Spinal cord (tissue), 10 donors: ENCODE measurements around the gene DRC7. TPM values are rescaled to one million over a fixed set of nuclear protein-coding genes. Genes with fewer than 3 reads are reported as not detected.

Experiments used
- DNase-seq, 6 donors: peaks; one replicate each; pipeline versions ENCODE4 v3.0.0 to v3.0.0-alpha.2; 2013 to 2015; ENCODE audit warnings: low spot score in 6 of 6, low read depth in 4 of 6
- H3K27ac ChIP-seq: one replicate; pipeline ENCODE4 v1.5.1; 2013; ENCODE audit warnings: low read depth, low read length, control low read depth
- H3K27me3 ChIP-seq: one replicate; pipeline ENCODE4 v1.6.1; 2013; ENCODE audit warnings: low read length; ENCODE audit not compliant: control insufficient read depth, insufficient read depth
- H3K36me3 ChIP-seq: one replicate; pipeline ENCODE4 v1.6.1; 2013; ENCODE audit warnings: low read length; ENCODE audit not compliant: control insufficient read depth, insufficient read depth
- H3K4me1 ChIP-seq: one replicate; pipeline ENCODE4 v1.6.1; 2013; ENCODE audit warnings: low read length; ENCODE audit not compliant: control insufficient read depth, insufficient read depth
- H3K4me3 ChIP-seq: one replicate; pipeline ENCODE4 v1.5.1; 2013; ENCODE audit warnings: low read depth, low read length, control low read depth
- H3K9me3 ChIP-seq: one replicate; pipeline ENCODE4 v1.6.1; 2013; ENCODE audit warnings: low read length; ENCODE audit not compliant: control insufficient read depth, insufficient read depth
- WGBS: methylation state at CpG from one replicate; pipeline ENCODE4 v1.1.5; 2013; ENCODE audit warnings: missing lambda C conversion rate; ENCODE audit not compliant: insufficient coverage; 5-methylcytosine and 5-hydroxymethylcytosine counted together
- polyA plus RNA-seq, 2 donors: library from polyadenylated mRNA; unstranded; fragments of 120-200 nt; gene quantifications; one replicate each; pipeline ENCODE4 v1.2.1, GENCODE V29; 2013; ENCODE audit not compliant: insufficient read length in 2 of 2
- total RNA-seq, 2 donors: library from RNA; depleted of rRNA in 1 of 2; stranded (reverse); fragments of 120-200 nt in 1 of 2; fragments of >200 nt in 1 of 2; gene quantifications; one replicate each; pipeline versions ENCODE4 v1.2.3 to v1.2.4, GENCODE V29; 2013 to 2014
- donor health status: healthy.

The DRC7 gene
- total and polyA plus RNA-seq, 4 donors, result 0.69 to 6.0 (median 4.0) TPM

- H3K27me3 ChIP-seq, result no peaks in the 10 kb centered on the region
- H3K27ac ChIP-seq, result no peak overlapping the region
- H3K9me3 ChIP-seq, result no peaks in the 10 kb centered on the region
- H3K4me1 ChIP-seq, result peaks cover under 1% of the 10 kb centered on the region
- no peaks in the 10 kb centered on the region for H3K36me3 ChIP-seq
- WGBS, result 74% methylated on average over 6 of the region's 11 CpGs
- H3K4me3 ChIP-seq, result no peak overlapping the region
- DNase-seq, result no peak
Observed at GRCh38 chr16:57682809-57683635, 11.6 kb upstream of the DRC7 start.

DNA sequence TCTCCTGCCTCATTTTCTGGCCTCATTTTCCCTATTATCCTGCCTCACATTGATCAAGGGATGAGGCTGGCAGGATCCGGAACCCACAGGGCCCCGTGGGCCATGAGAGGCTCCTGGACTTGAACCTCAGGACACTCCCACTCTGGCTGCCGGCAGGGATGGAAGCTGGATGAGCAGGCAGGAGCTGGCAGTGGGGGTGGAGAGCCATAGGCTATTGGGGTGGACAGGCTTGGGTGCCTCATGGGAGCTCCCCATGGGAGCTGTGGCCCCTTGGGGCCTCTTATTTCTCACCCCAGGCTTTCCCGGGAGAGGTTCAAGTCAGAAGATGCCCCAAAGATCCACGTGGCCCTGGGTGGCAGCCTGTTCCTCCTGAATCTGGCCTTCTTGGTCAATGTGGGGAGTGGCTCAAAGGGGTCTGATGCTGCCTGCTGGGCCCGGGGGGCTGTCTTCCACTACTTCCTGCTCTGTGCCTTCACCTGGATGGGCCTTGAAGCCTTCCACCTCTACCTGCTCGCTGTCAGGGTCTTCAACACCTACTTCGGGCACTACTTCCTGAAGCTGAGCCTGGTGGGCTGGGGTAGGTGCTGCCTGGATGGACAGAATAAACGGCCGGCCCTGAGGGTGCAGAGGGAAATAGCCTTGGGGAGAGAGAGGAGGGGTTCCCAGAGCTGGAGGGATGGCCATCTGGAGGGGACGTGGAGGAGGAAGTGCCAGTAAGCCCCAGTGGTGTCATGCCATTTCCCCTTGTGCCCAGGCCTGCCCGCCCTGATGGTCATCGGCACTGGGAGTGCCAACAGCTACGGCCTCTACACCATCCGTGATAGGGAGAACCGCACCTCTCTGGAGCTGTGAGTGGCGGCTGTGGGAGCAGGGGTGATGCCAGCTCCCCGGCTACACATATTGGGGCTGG is 10.7 kb upstream of the DRC7 start:
- H3K4me1 ChIP-seq, result no peaks in the 10 kb centered on the region
- no peak overlapping the region for H3K27ac ChIP-seq
- H3K36me3 ChIP-seq, result no peaks in the 10 kb centered on the region
- no peaks in the 10 kb centered on the region for H3K9me3 ChIP-seq
- no peak for DNase-seq
- H3K27me3 ChIP-seq, result no peaks in the 10 kb centered on the region
- no peak overlapping the region for H3K4me3 ChIP-seq
- WGBS, result 82% methylated on average over 14 of the region's 18 CpGs

DNA sequence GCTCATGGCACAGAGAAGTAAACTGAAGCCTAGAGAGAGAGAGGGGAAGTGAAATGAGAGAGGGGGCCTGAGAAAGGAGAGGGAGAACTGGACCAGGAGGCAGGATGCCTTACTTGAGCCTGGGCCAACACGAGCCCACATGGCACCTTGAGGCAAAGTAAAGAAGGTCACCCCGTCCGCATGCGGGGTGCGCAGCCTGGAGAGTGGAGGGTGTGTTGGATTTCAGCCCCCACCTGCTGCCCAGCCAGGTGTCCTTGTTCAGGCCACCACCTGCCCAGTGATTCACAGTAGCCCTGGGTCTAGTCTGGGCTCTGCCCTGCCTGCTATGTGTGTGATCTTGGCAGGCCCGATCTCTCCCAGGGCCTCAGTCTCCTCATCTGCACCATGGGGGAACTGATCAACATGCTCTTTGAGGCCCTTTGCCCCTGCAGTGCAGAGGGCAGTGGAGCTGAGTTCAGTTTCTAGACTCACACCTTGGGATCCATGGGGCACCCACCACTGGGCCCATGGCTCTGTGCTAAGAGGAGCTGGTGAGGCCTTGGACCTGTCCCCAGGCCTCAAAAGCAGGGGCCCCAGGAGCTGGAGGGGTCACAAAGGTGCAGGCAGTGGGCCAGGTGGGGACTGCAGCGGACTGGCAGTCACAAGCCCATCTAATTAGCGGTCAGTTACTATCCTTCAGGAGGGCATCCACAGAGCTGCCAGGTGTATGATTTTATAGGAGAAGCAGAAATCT is 9.8 kb upstream of the DRC7 start:
- Histone ChIP-seq H3K36me3 (no peaks in the 10 kb centered on the region), H3K4me1 (no peaks in the 10 kb centered on the region), H3K27ac (no peak overlapping the region), H3K9me3 (no peaks in the 10 kb centered on the region), H3K27me3 (no peaks in the 10 kb centered on the region), H3K4me3 (no peak overlapping the region)
- WGBS, result 85% methylated on average over 8 of the region's 8 CpGs
- DNase-seq, result no peak

DNA sequence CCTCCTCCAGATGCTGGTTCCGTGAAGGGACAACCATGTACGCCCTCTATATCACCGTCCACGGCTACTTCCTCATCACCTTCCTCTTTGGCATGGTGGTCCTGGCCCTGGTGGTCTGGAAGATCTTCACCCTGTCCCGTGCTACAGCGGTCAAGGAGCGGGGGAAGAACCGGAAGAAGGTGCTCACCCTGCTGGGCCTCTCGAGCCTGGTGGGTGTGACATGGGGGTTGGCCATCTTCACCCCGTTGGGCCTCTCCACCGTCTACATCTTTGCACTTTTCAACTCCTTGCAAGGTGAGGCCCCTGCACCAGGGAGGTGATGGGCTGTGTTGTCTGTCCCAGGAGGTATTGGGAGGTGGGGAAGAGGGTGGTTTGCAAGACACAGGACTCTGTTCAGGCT is 9.0 kb upstream of the DRC7 start:
- no peak overlapping the region for H3K27ac ChIP-seq
- no peak overlapping the region for H3K4me3 ChIP-seq
- no peaks in the 10 kb centered on the region for H3K4me1 ChIP-seq
- no peaks in the 10 kb centered on the region for H3K36me3 ChIP-seq
- DNase-seq, result no peak
- 90% methylated on average over 6 of the region's 11 CpGs for WGBS
- no peaks in the 10 kb centered on the region for H3K27me3 ChIP-seq
- H3K9me3 ChIP-seq, result no peaks in the 10 kb centered on the region

- no peak overlapping the region for H3K27ac ChIP-seq
- H3K9me3 ChIP-seq, result no peaks in the 10 kb centered on the region
- H3K4me1 ChIP-seq, result no peaks in the 10 kb centered on the region
- H3K36me3 ChIP-seq, result no peaks in the 10 kb centered on the region
- H3K27me3 ChIP-seq, result no peaks in the 10 kb centered on the region
- no peak overlapping the region for H3K4me3 ChIP-seq
- DNase-seq, result no peak
- 96% methylated on average over 4 of the region's 4 CpGs for WGBS
Observed at GRCh38 chr16:57686577-57686976, 8.0 kb upstream of the DRC7 start.

- Histone ChIP-seq H3K9me3 (no peaks in the 10 kb centered on the region), H3K36me3 (no peaks in the 10 kb centered on the region), H3K27ac (no peak overlapping the region), H3K4me1 (no peaks in the 10 kb centered on the region), H3K4me3 (no peak overlapping the region), H3K27me3 (no peaks in the 10 kb centered on the region)
- WGBS, result no CpG with 5 or more reads among the region's 3 CpGs
- DNase-seq, result no peak
Observed at GRCh38 chr16:57687363-57687929, 7.2 kb upstream of the DRC7 start.

GRCh38 chr16:57688487-57688986 is 6.1 kb upstream of the DRC7 start:
- Histone ChIP-seq H3K27ac (no peak overlapping the region), H3K36me3 (no peaks in the 10 kb centered on the region), H3K4me1 (no peaks in the 10 kb centered on the region), H3K27me3 (no peaks in the 10 kb centered on the region), H3K4me3 (no peak overlapping the region), H3K9me3 (no peaks in the 10 kb centered on the region)
- no peak for DNase-seq
- WGBS, result 90% methylated on average over 1 of the region's 4 CpGs

- 42% methylated on average over 11 of the region's 15 CpGs for WGBS
- no peak overlapping the region for H3K4me3 ChIP-seq
- no peaks in the 10 kb centered on the region for H3K27me3 ChIP-seq
- H3K9me3 ChIP-seq, result no peaks in the 10 kb centered on the region
- no peak for DNase-seq
- no peaks in the 10 kb centered on the region for H3K4me1 ChIP-seq
- H3K36me3 ChIP-seq, result no peaks in the 10 kb centered on the region
- H3K27ac ChIP-seq, result no peak overlapping the region
Observed at GRCh38 chr16:57688987-57689761, 5.4 kb upstream of the DRC7 start.
